Activated CD8-positive, alpha-beta T cell treated with anti-CD3 and anti-CD28 coated beads for 36 hours (primary cell): ENCODE results near the gene SETDB1. TPM values are rescaled to one million over a fixed set of nuclear protein-coding genes. Genes with fewer than 3 reads are reported as not detected.

Experiments used
- ATAC-seq: fragments of 200-7000 bp; cut with Tn5 transposase; one replicate; pipeline ENCODE4 v1.10.0; 2021; ENCODE audit warnings: mild to moderate bottlenecking, moderate library complexity
- CTCF ChIA-PET: fragments of 350-600 bp; sonication (Branson Sonifier 250); formaldehyde crosslinking; loops from one replicate; lab custom pipeline; 2021; ENCODE audit warnings: antibody characterized with exemption; lab: Charles Lee
- POLR2A ChIA-PET: fragments of 350-600 bp; sonication (Branson Sonifier 250); formaldehyde crosslinking; loops from one replicate; lab custom pipeline; 2021; ENCODE audit warnings: antibody characterized with exemption; lab: Charles Lee
- DNase-seq: peaks from one replicate; pipeline ENCODE4 v3.0.0-alpha.2; 2020
- H3K27ac Mint-ChIP-seq: one replicate; pipeline ENCODE4 v1.8.0; 2021; ENCODE audit warnings: mild to moderate bottlenecking, mixed read lengths
- H3K27me3 Mint-ChIP-seq: one replicate; pipeline ENCODE4 v1.8.0; 2021; ENCODE audit warnings: mixed read lengths
- H3K36me3 Mint-ChIP-seq: one replicate; pipeline ENCODE4 v1.8.0; 2021; ENCODE audit warnings: low read depth, mixed read lengths
- H3K4me1 Mint-ChIP-seq: one replicate; pipeline ENCODE4 v1.8.0; 2021; ENCODE audit warnings: low read depth, mixed read lengths
- H3K4me3 Mint-ChIP-seq: one replicate; pipeline ENCODE4 v1.8.0; 2021; ENCODE audit warnings: mild to moderate bottlenecking, moderate library complexity, mixed read lengths
- H3K9me3 Mint-ChIP-seq: one replicate; pipeline ENCODE4 v1.8.0; 2021; ENCODE audit warnings: mixed read lengths
- intact Hi-C: fragments of 100-400 bp; cut with micrococcal nuclease; formaldehyde crosslinking; loops from one replicate; pipeline ENCODE4 v1.10.0; 2022
- total RNA-seq, 2 experiments: library from RNA; stranded (reverse); gene quantifications; one replicate each; pipeline ENCODE4 v1.2.3, GENCODE V29; 2021
- TF ChIP-seq, protein P1 (sequence below): fragments of 200-600 bp; IDR thresholded peaks from one replicate; pipeline ENCODE4 v1.8.0; 2022; ENCODE audit warnings: antibody characterized with exemption, mild to moderate bottlenecking

Gene SETDB1
- total RNA-seq, 2 experiments from 2014 or later, result 45.1 to 52.3 TPM

DNA sequence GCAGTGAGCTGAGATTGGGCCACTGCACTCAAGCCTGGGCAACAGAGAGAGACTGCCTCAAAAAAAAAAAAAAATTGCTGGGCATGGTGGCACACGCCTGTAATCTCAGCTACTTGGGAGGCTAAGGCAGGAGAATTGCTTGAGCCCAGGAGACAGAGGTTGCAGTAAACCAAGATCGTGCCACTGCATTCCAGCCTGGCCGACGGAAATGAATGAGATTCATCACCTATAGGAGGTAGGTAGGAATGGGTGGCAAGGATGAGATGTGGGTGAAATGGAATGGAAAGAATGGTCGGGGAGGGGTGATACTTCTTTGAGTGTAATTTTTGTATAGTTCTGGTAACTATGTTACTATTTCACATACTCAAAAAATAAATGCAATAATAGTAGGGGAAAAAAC lies 23.8 kb upstream of the SETDB1 start:
- Mint-ChIP-seq H3K36me3 (no peaks in the 10 kb centered on the region), H3K4me3 (no peak overlapping the region), H3K27ac (no peak overlapping the region), H3K9me3 (no peaks in the 10 kb centered on the region), H3K4me1 (peaks cover 12% of the 10 kb centered on the region), H3K27me3 (no peaks in the 10 kb centered on the region)
- ChIA-PET CTCF (interaction anchor here (1.2 kb wide), 1 partner anchor 63 kb away, joined by 3 read pairs; no protein-coding TSS in a partner anchor), POLR2A (no interaction called here)
- DNase-seq (no peak), ATAC-seq (no peak)
- TF ChIP-seq, protein P1, sequence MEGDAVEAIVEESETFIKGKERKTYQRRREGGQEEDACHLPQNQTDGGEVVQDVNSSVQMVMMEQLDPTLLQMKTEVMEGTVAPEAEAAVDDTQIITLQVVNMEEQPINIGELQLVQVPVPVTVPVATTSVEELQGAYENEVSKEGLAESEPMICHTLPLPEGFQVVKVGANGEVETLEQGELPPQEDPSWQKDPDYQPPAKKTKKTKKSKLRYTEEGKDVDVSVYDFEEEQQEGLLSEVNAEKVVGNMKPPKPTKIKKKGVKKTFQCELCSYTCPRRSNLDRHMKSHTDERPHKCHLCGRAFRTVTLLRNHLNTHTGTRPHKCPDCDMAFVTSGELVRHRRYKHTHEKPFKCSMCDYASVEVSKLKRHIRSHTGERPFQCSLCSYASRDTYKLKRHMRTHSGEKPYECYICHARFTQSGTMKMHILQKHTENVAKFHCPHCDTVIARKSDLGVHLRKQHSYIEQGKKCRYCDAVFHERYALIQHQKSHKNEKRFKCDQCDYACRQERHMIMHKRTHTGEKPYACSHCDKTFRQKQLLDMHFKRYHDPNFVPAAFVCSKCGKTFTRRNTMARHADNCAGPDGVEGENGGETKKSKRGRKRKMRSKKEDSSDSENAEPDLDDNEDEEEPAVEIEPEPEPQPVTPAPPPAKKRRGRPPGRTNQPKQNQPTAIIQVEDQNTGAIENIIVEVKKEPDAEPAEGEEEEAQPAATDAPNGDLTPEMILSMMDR, result no peak
- intact Hi-C loops, result no loop called here

DNA sequence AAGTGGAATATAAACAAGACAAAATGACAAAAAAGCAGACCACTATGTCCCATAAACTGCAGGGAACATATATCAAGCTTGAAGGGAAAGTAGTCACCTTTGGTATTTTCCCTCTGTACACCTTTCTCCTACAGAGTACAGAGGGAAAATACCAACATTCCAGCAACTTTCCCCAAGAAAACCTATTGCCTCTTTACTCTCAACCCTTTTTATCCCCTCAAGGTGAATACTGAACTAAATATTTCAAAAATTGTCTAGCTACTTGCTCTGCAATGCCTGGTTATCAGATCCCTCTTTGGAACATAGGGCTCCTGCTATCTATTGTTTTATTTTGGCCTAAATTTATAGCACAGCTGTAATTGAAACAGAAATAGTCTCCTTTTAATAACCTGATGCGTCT lies 23.4 kb upstream of the SETDB1 start:
- ChIA-PET CTCF (interaction anchor here (1.2 kb wide), 1 partner anchor 63 kb away, joined by 3 read pairs; no protein-coding TSS in a partner anchor), POLR2A (no interaction called here)
- Mint-ChIP-seq H3K27ac (no peak overlapping the region), H3K36me3 (no peaks in the 10 kb centered on the region), H3K4me3 (no peak overlapping the region), H3K4me1 (peaks cover 14% of the 10 kb centered on the region), H3K9me3 (no peaks in the 10 kb centered on the region), H3K27me3 (no peaks in the 10 kb centered on the region)
- ATAC-seq, result no peak
- intact Hi-C loops, result no loop called here
- DNase-seq, result no peak
- TF ChIP-seq, protein P1, result no peak

DNA sequence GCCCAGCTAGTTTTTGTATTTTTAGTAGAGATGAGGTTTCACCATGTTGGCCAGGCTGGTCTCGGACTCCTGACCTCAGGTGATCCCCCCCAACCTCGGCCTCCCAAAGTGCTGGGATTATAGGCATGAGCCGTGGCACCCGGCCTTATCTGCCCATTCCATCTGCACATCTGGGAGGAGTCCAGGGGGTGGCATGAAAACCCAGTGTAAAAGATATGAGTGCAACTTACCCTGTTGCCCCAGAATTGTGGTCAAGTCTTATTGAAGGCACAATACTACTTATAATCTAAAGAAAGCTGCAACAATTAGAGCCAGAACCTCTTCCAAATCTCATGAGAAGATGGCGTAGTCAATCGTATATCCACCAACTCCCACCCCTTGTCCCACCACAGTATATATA lies 20.9 kb upstream of the SETDB1 start:
- peaks cover 5% of the 10 kb centered on the region for H3K9me3 Mint-ChIP-seq
- DNase-seq, result no peak
- H3K4me1 Mint-ChIP-seq, result peaks cover 20% of the 10 kb centered on the region
- ChIA-PET CTCF (no interaction called here), POLR2A (no interaction called here)
- no peak for ATAC-seq
- H3K27ac Mint-ChIP-seq, result no peak overlapping the region
- no peaks in the 10 kb centered on the region for H3K27me3 Mint-ChIP-seq
- TF ChIP-seq, protein P1, result no peak
- intact Hi-C loops, result no loop called here
- H3K36me3 Mint-ChIP-seq, result no peaks in the 10 kb centered on the region
- H3K4me3 Mint-ChIP-seq, result no peak overlapping the region

GRCh38 chr1:150906329-150906728 lies 19.8 kb upstream of the SETDB1 start:
- Mint-ChIP-seq H3K4me3 (no peak overlapping the region), H3K4me1 (peaks cover 20% of the 10 kb centered on the region), H3K27ac (no peak overlapping the region), H3K9me3 (peaks cover 5% of the 10 kb centered on the region), H3K27me3 (no peaks in the 10 kb centered on the region), H3K36me3 (no peaks in the 10 kb centered on the region)
- DNase-seq, result no peak
- TF ChIP-seq, protein P1, result no peak
- POLR2A ChIA-PET, result no interaction called here
- intact Hi-C loops, result no loop called here
- CTCF ChIA-PET, result interaction anchor here (1.6 to 2.1 kb wide), 2 partner anchors 15 to 16 kb away, joined by 3 to 9 read pairs; no protein-coding TSS in a partner anchor
- ATAC-seq, result no peak

GRCh38 chr1:150906813-150907212 lies 19.4 kb upstream of the SETDB1 start:
- Mint-ChIP-seq H3K36me3 (no peaks in the 10 kb centered on the region), H3K27ac (no peak overlapping the region), H3K4me3 (no peak overlapping the region), H3K27me3 (no peaks in the 10 kb centered on the region), H3K9me3 (peaks cover 5% of the 10 kb centered on the region), H3K4me1 (peaks cover 20% of the 10 kb centered on the region)
- intact Hi-C loops, result no loop called here
- CTCF ChIA-PET, result interaction anchor here (1.6 to 2.1 kb wide), 2 partner anchors 16 kb away, joined by 3 to 9 read pairs; no protein-coding TSS in a partner anchor
- TF ChIP-seq, protein P1, result no peak
- ATAC-seq (peak; percentile 42), DNase-seq (no peak)
- POLR2A ChIA-PET, result no interaction called here
